Left renal pelvis (tissue), 4 donors: Measurements from ENCODE around the gene RNASE4. TPM values are rescaled to one million over a fixed set of nuclear protein-coding genes. Genes with fewer than 3 reads are reported as not detected.
"Not testable (repeated sequence)": the region's sequence is repeated elsewhere in the genome, so short reads cannot be mapped to it uniquely, and the experiment has no call there.

Experiments used
- DNase-seq, 4 donors: peaks; one replicate each; pipeline ENCODE4 v3.0.0-alpha.2; 2013; ENCODE audit warnings: low read depth in 4 of 4, low spot score in 3 of 4
- polyA plus RNA-seq, 4 donors: library from polyadenylated mRNA; unstranded; fragments of 120-200 nt; gene quantifications; one replicate each; pipeline ENCODE4 v1.2.1, GENCODE V29; 2013; ENCODE audit not compliant: insufficient read length in 4 of 4

The RNASE4 gene, protein sequence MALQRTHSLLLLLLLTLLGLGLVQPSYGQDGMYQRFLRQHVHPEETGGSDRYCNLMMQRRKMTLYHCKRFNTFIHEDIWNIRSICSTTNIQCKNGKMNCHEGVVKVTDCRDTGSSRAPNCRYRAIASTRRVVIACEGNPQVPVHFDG
- 10 to 100 TPM in 1 of 4 donors, 1 to 10 TPM in 3; 2.2 to 17.5 (median 3.6) TPM for polyA plus RNA-seq

DNA sequence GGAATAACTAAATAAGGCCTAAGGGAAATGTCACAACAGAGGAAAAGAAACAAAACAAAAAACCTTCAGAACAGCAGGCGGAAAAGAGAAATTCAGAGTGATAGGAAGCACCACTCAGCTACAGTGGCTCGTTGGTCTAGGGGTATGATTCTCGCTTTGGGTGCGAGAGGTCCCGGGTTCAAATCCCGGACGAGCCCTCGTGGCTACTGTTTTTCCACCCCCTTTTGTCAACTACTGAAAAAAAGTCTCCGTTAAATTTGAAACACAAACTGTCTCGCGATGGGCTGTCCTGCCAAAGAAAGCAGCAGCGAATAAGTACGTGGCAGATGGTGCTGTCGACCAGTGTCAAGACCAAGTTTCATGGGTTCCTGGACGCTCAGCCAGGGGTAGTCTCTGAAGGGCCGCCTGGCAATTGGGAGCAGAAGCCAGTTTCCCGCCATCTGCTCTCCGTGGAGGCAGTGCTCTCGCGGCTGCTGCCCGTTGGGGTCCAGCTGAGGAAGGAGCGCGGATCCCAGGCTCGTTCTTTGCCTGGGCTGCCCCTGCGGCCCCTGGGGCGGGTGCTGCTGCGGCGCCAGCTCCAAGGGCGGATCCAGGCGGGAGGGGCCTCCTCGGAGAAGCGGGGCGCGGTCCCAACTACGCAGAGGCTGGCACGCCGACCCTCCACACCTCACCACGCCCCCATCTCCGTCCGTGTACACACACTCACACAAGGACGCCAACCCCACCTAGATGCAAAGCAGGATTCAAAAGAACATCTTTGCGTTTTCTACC is at the start of gene RNASE4:
RNASE4 (plus strand) TSS at position 670 of the 771 bp plus-strand sequence. CDS start 14,812 bp downstream, outside the sequence.
- peak; percentile 62 to 78 (median 67) for DNase-seq

DNA sequence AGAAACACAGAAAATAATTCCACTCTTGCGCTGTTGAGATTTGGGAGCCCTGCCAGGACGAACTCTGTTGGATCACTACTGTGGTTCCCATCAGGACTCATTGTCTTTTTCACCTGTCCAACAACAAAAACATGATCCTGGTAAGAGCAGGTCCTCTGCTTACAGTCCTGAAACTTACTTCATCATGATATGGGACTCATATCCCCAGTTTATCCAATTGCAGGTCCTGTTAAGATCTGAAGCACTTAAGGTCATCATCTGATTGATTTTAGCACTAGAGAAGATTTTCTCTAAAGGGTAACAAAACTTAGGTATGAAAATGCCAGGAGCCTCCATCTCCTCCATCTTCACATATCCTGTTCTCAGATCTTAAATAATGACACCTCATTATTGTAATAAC is 42.8 kb upstream of the RNASE4 start, which contains the start of gene OR6S1:
OR6S1 (minus strand) TSS at position 101 of the 400 bp plus-strand sequence; CDS start at position 101, 0 bp downstream.
- DNase-seq, result no peak

DNA sequence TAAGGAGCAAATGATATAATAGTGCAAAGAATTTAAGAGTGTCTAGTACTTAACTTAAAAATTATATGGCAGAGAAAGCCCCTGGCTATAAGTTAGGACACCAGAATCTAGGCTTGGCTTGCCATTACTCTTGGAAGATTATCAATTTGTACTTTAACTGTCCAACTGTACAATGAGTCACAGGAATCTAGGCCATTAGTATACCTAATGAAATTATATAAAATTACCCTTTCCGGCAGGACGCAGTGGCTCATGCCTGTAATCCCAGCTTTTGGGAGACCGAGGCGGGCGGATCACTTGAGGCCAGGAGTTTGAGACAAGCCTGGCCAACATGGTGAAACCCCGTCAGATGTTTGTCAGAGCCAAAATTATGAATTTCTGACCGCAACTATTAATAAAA is 42.2 kb upstream of the RNASE4 start:
- DNase-seq, result no peak

DNA sequence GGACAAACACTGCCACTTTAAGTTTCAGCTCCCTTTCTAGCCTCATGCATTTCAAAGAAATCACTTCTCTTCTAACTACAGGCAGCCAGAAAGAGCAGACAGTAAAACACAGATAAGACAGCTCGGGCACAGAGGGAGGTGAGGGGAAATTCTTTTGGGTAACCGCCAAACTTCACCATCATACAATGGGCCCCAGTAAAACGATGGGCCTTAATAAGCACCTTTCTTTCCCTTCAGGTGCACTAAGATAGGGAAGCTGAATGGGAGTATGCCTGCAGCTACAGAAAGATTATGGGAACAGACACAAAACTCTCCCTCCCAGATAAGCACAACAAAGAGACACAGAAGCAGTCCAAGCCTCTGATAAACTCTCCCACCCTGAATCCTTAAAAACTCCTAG is 41.6 kb upstream of the RNASE4 start:
- DNase-seq, result not testable (repeated sequence)

DNA sequence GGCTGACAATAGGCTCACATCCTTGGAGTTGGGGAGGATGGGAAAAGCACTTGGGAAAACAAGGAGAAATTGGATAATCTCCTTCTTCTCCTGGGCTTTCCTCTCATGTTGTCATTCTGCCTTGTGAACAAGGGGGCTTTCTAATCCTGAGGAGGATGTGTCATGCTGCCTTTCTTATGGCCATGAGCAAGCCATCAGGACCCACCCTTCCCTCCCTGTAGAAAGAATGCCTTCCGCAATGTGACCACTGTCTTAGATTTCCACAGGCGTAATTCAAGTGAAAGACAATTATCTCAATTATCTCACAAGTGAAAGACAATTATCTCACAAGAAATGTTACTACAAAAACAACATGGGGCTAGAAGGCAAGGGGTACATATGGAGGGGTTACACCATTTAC is 39.8 kb upstream of the RNASE4 start:
- DNase-seq, result no peak

DNA sequence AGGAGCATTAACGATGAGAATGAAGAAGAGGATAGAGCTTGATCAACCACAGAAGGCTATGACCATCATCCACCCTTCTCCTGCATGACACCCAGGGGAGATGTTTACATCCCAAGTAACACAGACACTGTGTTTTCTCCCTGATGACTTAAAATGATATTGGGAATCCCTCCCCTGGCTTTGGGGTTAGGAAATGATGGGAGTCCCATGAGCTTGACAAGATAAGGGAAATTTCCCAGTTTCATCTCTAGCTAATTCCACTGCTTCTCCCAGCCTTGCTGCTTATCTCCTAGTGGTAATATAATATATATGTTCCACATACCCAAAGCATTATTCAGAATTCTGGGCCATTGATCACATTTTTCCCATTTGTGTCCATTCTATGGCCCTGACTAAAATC is 38.9 kb upstream of the RNASE4 start:
- DNase-seq, result no peak

DNA sequence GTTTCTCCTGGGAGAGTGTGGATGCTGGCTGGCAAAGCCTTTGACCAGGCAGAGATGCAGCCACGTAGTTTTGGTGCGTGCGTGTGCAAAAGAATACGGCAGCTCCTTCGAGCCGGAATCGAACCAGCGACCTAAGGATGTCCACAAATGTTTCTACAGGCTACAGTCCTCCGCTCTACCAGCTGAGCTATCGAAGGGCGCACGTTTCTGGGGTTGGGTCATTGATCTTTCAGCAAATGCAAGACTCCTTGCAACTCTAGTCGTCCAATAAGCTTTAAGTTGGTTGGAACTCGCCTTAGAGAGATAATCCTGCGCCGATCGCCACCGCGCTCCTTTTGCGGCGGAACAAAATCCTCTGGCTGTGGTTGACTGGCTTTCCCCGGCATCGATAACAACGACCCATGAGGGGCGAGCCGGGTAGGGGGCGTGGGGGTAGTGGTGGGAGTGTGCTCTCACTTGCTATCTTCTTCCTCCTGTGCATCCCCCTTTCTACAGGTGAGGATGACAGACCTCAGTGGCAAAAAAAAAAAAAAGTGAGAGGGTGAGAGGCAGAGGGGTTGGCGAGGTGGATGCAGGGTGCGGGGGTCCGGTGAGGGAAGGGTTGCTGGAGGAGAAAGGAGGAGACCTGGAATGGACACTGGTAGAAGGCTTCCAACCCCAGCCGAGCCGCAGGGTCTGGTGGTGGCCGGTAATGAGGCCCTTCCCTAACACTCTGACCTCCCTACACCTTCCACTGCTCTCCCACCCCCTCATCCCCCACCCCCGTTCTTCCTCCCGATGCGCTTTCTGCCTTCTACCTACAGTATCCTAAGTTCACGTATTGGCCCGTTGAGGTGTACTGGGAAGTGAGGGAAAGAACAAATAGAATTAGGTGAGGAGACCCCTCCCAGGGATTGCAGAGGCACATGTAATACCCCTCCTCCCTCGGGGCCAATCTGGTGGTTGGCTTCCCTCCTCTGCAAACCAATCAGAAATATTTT is 31.1 kb upstream of the RNASE4 start:
- no peak for DNase-seq

DNA sequence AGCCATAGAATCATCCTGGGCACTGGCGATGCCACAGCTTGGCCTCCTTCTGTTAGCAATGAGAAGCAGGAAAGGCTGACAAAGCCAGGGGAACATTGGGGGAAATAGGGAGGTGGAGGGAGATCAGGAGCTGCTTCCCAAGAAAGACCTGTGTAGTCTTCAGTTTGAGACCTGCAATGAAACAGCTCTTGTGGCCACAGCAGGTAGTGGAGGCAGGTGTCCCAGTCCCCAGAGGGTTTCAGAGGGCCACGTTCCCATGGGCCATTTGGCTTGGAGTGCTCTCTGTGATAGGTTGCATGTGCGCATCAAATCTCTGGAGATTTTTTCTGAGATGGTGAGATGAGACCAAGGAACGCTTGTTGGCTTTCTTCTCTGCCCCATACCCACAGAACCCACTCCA is 28.5 kb upstream of the RNASE4 start:
- DNase-seq, result no peak

DNA sequence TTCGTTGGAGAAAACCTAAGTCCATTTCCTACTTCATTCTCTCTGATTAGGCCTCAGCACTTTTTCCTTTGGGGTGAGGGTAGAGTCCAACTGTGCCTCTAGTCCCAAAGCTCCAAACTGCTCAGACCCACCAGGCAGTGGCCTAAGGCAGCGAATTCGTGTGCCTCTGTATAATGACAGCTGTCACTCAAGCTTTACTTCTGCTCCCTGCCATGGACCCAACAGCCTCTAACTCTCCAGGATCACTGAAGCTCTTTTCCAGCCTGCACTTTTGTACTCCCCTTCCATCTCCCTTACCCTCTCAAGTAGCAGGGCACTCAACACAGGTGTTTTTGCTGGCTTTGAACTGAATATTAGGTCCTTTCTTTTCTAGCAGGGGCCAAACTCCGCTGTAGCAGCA is 28.1 kb upstream of the RNASE4 start:
- DNase-seq, result no peak

DNA sequence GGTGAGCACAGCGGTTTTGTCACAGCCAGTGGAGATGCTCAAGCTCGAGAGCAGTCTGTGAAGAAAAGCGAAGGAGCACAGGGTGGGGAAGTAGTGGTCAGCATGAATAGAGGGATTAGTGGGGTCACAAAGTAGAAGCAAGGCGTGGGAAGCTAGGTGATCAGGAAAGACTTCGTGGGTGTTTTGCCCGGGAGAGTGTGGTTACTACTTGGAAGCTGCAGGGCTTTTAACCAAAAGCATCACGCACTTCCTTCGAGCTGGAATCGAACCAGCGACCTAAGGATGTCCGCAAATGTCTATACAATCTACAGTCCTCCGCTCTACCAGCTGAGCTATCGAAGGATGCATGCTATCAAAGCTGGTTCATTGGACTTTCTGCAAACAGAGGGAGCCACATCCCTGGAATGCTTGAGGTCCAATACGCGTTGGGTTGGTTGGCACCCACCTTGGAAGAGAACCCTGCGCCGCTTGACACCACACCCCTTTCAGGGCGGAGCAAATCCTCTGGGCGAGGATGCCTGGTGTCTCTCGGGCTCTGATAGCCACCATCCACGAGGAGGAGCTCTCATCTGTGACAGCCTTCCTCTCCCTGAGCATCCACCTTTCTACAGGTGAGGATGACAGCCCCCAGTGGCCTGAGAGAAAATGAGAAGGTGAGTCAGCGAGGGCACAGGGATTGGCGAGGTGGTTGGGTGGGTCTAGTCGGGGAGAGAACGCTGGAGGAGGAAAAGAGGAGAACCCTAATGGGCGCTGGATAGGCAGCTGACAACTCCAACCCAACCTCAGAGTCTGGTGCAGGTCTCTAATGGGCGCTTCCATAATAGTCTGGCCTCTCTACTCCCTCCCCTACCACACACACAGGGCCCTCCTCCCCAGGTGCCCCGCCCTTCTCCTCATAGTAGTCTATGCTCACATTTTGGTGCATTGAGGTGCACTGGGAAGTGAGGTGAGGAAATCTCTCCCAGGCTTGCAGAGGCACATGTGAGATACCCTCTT is 26.8 kb upstream of the RNASE4 start:
- DNase-seq, result no peak

DNA sequence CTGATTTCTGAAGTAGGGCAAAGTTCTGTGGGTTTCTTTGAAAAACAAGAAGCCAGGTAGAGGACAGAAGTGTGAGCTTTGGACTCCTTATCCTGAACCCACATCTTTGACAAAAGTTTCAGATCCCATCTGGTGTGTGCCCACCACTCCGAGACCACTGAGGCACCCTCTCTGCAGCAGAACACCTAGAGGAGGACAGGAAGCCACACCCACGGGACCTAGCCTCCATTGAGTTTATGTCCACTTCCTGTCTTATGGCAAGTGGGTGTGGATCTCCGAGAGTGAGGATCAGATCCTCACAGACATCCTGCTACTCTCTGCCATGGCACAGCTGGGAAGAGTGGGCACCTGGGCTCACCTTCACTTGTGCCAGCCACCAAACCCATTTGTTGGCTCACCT is 26.1 kb upstream of the RNASE4 start:
- DNase-seq, result no peak

DNA sequence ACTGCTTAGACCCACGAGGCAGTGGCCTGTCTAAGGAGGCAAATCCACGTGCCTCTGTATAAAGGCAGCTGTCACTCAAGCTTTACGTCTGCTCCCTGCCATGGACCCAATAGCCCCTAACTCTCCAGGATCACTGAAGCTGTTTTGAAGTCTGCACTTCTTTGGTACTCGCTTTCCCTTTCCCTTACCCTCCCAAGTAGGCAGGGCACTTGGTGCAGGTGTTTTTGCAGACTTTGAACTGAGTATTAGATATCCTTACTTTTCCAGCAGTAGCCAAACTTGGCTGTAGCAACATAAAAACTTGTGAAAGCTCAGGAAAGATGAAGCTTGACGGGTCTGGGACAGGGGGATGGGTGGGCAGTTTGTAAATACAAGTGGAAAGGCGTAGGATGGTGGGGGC is 25.0 kb upstream of the RNASE4 start:
- DNase-seq, result no peak

DNA sequence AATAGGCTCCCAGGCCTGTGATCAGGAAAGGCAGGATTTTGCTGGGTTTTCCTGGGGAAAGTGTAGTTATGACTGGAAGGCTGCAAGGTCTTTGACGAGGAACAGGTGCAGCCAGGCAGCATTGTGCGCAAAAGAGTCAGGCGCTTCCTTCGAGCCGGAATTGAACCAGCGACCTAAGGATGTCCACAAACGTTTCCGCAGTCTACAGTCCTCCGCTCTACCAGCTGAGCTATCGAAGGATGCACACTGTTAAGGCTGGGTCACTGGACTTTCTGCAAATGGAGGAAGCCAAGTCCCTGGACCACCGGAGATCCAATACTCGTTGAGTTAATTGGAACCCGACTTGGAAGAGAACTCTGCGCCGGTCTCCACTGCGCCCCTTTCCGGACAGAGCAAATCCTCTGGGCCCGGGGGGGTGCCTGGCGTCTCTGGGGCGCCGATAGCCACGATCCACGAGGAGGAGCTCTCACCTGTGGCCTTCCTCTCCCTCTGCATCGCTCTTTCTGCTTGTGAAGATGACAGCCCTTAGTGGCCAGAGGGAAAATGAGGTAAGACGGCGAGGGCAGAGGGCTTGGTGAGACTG is 24.5 kb upstream of the RNASE4 start:
- no peak for DNase-seq

DNA sequence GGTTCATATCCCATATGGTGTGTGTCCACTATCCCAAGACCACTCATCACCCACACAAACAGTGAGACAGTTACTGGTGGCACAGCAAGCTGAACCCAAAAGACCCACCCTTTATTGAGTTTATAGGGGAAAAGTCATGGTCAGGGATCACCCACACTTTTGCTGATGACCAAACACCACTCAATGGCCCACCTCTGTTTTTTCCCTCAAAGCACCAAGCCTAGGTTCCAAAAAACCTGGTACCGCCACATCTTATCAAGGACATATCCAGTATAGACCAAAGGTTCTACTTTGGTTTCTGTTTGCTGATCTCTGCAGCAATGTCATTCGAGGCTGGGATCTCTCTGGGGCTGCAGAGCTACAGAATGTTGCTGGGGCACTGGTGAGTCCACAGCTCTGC is 23.2 kb upstream of the RNASE4 start:
- no peak for DNase-seq

DNA sequence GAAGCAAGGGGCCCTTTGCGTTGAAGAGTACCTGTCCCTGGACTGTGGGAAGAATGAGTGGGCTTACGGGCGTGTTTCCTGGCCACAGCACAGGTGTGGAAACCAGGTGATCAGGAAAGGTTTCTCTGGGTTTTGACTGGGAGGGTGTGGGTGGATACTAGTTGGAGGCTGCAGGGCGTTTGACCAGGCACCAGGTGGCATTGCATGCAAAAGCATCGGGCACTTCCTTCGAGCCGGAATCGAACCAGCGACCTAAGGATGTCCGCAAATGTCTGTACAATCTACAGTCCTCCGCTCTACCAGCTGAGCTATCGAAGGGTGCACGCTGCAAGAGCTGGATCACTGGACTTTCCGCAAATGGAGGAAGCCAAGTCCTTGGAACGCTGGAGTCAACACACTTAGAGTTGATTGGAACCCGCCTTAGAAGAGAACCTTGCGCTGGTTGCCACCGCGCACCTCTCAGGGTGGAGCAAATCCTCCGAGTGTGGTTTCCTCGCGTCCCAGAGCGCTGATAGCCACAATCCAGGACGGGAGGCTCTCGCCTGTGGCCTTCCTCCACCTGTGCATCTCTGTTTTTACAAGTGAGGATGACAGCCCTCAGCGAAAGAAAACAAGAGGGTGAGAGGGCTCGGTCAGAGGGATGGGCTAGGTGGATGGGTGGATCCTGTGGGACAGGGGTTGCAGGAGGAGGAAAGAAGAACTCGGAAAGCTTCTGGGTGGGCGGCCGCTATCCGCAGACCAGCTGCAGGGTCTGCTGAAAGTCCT is 21.2 kb upstream of the RNASE4 start:
- DNase-seq, result no peak

DNA sequence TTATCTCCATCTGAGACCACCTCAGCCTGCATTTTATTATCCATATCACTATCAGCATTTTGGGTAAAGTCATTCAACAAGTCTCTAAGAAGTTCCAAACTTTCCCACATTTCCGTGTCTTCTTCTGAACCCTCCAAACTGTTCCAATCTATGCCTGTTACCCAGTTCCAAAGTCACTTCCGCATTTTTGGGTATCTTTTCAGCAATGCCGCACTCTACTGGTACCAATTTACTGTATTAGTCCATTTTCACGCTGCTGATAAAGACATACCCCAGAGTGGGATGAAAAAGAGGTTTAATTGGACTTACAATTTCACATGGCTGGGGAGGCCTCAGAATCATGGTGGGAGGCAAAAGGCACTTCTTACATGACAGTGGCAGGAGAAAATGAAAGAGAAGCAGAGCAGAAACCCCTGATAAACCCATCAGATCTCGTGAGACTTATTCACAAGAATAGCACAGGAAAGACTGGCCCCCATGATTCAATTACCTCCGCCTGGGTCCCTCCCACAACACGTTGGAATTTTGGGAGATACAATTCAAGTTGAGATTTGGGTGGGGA is 17.9 kb upstream of the RNASE4 start:
- DNase-seq, result not testable (repeated sequence)

DNA sequence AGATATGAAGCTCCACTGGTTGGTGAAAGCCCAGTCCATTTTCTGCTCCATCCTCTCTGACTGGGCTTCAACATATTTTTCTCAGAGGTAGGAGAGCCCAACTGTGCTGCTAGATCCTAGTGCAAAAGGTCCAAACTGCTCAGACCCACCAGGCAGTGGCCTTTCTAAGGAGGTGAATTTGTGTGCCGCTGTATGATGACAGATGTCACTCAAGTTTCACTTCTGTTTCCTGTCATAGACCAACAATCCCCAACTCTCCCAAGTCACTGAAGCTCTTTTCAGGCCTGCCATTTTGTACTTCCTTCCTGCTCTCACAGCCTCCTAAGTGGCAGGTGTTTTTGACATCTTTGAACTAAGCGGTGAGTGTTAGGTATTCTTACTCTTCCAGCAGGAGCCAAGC is 16.4 kb upstream of the RNASE4 start:
- no peak for DNase-seq

DNA sequence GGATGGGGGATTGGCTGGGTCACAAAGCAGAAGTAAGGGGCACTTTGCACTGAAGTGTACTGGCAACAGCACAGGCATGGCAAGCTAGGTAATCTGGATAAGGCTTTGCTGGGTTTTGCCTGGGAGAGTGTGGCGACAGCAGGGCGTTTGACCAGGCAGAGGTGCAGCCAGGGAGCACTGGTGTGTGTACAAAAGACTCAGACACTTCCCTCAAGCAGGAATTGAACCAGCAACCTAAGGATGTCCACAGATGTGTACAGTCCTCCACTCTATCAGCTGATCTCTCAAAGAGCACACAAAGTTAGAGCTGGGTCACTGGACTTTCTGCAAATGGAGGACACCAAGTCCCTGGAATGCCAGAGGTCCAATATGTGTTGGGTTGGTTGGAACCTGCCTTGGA is 15.4 kb upstream of the RNASE4 start:
- DNase-seq, result no peak
